Esophagus squamous epithelium (tissue), 4 donors: Measurements from ENCODE around the gene FKBP7.

Experiments used
- CTCF ChIP-seq, 6 experiments: fragments of 450-650 bp in 4 of 6; fragments of 200-600 bp in 2 of 6; sonication (generic) in 2 of 6; IDR thresholded peaks; one replicate each; pipeline ENCODE4 v1.5.1; 2016 to 2019; ENCODE audit warnings: antibody characterized with exemption in 6 of 6, mild to moderate bottlenecking in 4 of 6, moderate library complexity in 4 of 6
- POLR2A ChIP-seq, 4 donors: fragments of 450-650 bp; IDR thresholded peaks; one replicate each; pipeline ENCODE4 v1.6.1; 2017; ENCODE audit warnings: antibody characterized with exemption in 4 of 4, mild to moderate bottlenecking in 4 of 4, moderate library complexity in 3 of 4

- peak in 3 of 6 experiments; percentile 8 to 23 (median 9) for TF ChIP-seq CTCF (IDR thresholded peaks at IDR 0.05)
- peak in 3 of 4 donors; percentile 82 to 96 (median 85) for TF ChIP-seq POLR2A (IDR thresholded peaks at IDR 0.05)
Observed at GRCh38 chr2:178450774-178451525, 27.4 kb downstream of the FKBP7 start, which contains the start of the genes PJVK and PRKRA.
